ENCODE results near the gene COX6B2. TPM values are rescaled to one million over a fixed set of nuclear protein-coding genes. Genes with fewer than 3 reads are reported as not detected.
"Not testable (repeated sequence)": the region's sequence is repeated elsewhere in the genome, so short reads cannot be mapped to it uniquely, and the experiment has no call there.

COX6B2 gene
- polyA plus RNA-seq, 4 donors: 0.45 to 1.5 (median 0.72) TPM

DNA sequence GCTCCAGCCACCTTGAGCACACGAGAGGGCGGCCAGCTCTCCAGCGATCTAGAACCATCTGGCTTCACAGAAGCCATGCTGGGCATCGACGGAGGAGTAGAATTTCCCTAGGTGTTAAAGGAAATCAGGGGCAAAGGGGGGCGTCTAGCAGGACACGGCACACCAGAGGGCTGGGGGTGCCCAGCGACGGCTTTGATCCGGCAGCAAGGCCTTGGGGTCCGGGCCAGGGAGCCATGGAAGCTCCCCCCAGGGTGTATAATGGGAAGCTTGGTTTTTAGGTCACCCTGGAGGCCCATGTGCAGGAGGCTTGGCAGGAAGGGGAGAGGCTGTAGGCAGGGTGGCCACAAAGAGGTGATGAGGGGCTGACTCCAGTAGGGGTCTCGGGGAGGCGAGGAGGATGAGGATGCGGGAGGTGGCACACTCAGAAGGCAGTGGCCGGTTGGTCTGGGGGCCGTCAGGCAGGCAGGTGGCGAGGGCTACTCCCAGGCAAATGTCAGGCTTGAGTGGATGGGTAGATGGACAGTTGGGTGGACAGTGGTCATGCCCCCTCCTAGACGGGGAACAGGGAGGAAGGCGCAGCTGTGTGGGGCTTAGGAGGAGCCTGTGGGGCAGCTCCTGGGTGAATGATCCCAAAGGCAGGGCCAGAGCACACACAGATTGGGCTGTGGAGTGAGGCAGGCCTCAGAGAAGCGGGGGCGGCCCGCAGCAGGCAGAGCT lies 9.3 kb downstream of the COX6B2 start:
- DNase-seq (ENCODE audit: low read depth in 4 of 4, low spot score in 3 of 4): no peak

DNA sequence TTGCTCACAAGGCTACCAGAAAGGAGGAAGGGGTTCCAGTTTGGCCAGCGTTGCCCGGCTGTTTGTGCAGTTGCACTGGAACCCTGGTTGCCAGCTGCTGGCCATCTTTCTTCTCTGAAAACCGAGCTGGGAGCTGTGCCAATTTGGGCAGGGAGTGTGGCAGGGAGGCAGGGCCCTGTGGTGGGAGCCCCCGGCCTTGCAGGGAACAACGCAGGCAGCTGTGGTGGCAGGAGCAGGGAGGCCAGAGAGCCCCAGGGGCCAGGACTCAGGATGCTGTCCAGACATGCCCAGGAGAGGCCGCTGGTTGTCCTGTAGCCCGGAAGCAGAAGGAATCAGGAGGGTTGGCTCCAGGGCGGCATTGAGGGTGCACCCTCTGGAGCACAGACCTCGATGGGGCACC lies 10.1 kb downstream of the COX6B2 start:
- no peak for DNase-seq (ENCODE audit: low read depth in 4 of 4, low spot score in 3 of 4)

DNA sequence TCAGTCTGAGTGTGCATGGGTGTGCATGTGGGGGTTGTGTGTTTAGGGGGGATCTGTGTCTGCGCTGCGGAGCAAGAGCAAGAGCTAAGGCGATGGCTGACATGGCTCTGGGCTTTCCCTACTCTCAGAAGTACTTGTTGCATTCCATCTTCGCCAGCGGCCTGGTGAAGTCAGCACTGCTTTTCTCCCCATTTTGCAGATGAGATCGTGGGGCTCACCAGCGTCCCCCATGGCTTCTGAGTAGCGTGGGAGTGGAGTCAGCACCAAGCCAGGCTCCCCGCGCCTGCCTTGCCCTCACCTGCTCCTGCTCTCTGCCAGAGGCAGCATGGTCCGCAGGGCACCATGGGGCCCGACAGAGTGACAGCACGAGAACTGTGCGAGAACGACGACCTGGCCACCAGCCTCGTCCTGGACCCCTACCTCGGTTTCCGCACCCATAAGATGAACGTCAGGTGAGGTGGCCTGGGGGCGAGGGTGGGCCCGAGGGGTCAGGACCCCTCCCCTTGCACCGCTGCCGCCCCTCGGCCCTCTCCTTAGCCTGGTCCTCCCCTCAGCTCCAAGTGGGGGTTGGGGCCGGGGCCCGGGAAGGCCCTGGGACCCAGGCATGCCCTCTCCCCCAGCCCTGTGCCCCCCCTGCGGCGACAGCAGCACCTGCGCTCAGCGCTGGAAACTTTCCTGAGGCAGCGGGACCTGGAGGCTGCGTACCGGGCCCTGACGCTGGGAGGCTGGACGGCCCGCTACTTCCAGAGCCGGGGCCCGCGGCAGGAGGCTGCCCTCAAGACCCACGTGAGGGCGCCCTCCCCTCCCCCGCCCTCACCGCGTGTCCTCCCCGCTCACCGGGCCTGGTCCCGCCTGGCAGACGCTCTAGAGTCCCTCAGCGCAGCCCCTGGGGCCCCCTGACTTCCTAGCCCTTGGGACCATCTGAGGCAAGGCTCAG lies 12.7 kb downstream of the COX6B2 start:
- DNase-seq (ENCODE audit: low read depth in 4 of 4, low spot score in 3 of 4): no peak

DNA sequence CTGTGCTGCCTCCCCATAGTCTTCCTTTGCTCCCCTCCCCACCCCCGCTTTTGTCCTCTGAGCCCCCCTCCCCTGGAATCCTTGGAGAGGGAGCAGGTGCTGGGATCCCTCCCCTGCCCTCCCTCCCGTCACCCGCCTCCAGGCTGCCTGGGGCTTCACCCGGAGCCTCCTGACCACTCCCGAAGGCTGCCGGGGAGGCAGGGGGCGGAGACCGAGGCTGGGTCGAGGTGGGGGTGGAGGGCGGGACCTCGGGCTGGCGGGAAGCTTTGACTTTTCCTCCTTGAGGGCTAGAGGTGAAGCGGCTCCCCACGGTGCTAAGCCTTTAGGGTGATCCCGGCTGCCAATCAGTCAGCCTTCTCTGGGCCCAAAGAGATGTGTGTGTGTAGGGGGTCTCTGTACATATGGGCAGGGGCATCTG lies 13.3 kb downstream of the COX6B2 start:
- DNase-seq (ENCODE audit: low read depth in 4 of 4, low spot score in 3 of 4): no peak

DNA sequence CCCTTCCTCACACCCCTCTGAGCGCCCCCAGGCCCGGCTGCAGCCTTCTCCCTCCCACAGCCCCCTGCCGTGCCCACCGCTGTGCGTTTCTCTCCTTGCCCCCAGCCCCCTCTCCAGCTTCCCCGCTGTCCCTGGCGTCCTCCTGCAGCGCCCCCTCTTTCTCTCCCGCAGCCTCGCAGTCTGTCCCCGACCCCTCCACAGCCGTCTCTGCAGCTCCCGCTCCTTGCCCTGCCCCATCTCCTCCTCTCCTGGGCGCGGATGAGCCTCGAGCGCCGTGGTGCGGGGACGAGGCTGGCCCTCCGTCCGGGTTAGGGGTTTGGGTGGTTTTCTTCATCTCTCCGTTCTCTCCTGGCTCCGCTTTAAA lies 13.8 kb downstream of the COX6B2 start:
- no peak for DNase-seq (ENCODE audit: low read depth in 4 of 4, low spot score in 3 of 4)

DNA sequence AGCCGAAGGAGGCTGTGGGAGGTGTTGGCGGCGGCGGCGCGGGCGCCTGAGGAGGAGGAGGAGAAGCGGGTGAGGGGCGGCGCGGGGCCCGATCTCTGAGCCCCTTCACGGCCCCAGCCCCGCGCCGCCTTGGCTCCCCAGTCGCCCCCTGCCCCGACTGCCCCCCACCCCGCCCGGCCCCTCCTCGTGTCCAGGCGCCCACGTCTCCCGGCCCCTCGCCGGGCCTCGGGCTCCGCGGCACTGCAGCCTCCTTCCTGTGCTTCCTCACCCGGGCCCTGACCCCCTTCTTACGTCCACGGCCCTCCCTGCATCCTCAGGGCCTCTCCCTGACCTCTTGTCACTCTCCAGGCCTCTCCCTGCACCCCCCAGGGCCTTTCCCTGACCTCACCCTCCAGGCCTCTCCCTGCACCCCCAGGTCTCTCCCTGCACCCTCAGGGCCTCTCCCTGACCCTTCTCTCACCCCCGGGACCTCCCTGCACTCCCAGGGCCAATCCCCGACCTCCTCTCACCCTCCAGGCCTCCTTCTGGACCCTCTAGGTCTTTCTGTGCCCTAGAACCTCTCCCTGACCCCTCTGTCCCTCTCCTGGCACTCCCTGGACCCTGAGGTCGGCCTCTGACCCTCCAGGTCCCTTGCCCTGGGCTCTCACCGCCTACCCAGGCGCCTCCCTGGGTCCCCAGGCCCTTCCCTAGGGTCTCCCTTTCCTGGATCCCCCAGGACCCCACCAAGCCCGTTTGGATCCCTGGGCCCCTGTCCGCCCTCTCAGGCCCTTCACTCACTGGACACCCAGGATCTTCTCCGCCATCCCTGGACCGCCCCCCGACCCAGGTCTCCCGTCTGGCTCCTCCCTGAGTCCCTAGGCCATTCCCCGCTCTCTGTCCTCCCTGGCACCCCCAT lies 14.4 kb downstream of the COX6B2 start:
- DNase-seq (ENCODE audit: low read depth in 4 of 4, low spot score in 3 of 4): no peak

DNA sequence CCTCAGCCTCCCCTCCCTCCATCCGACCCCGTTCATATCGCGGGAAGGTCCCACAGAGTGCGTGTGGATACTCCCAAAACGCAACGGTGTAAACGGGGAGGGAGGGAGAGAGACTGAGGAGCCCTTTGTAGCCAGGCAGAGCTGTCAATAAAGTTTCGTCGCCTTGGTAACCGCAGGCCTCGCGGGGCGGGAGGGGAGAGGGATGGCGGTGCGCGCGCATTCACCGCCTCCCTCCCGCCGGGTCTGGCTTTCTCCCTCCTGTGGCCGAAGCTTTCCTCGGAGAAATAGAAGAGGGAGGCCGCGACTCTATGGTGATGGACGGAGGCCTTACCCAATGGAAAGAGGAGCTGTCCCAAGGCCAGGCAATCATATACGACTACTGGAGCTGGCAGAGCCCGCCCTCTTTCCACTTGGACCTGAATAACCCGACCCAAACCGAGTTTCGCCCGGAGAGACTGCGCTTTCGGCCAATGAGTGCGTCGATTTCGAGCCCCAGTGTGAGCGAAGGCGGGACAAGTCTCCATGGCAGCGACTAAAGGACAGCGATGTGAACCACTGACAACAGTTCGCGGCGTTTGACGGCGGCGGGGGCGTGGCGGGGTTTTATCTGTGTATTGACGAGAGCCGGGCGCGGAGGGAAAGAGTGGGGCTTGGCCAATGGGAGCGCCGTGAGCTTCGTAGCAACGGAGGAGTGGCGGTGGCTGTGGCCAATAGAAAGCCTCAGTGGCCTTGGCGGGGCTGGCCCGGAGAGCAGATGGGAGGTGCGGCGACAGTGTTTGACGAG lies 15.2 kb downstream of the COX6B2 start, which contains the start of gene KMT5C:
Gene KMT5C, plus strand, starts transcription at position 772 of the 784 bp plus-strand sequence. CDS start 2,061 bp downstream, outside the sequence.
- DNase-seq (ENCODE audit: low read depth in 4 of 4, low spot score in 3 of 4): peak; percentile 100

DNA sequence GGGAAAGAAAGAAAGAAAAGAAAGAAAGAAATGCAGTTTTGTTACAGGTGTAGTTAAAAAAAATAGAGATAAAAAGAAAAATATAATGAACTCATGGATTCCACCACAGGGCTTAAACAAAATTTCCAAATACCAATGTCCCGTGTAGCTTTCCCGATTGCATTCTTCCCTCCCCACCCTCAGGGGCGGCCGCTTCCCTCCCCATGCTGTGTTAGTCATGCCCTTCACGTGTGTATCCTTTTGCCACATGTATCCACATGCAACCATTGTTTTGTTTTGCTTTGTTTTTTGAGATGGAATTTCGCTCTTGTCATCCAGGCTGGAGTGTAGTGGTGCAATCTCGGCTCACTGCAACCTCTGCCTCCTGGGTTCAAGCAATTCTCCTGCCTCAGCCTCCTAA lies 18.4 kb downstream of the COX6B2 start:
- no peak for DNase-seq (ENCODE audit: low read depth in 4 of 4, low spot score in 3 of 4)

DNA sequence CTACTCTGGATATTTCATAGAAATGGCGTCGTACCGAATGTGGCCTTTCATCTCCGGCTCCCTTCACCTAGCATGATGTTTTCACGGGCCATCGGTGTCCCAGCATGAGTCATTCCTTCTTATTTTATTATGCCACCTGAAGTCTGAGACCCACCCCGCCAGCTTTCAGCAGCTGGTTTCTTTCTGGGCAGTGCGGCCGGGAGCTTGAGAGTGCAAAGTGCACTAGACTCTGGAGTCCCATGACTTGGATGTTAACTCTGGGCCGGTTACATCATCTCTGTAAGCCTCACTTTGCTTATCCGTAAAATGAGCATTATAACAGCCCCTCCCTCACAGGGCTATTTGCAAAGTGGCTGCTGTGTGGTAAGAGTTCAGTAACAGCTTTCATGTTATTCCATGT lies 20.6 kb downstream of the COX6B2 start:
- DNase-seq (ENCODE audit: low read depth in 4 of 4, low spot score in 3 of 4): no peak

DNA sequence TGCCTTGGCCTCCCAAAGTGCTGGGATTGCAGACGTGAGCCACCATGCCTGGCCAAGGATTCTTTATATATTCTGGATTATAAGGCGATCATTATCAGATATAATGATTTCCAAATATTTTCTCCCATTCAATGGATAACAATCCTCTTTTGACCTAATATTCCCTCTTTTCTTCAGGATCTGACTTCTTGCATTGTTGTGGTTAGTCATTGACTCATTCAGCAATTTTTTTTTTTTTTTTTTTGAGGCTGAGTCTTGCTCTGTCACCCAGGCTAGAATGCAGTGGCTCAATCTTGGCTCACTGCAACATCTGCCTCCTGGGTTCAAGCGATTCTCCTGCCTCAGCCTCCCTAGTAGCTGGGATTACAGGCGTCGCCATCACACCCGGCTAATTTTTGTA lies 24.7 kb downstream of the COX6B2 start:
- not testable (repeated sequence) for DNase-seq (ENCODE audit: low read depth in 4 of 4, low spot score in 3 of 4)

DNA sequence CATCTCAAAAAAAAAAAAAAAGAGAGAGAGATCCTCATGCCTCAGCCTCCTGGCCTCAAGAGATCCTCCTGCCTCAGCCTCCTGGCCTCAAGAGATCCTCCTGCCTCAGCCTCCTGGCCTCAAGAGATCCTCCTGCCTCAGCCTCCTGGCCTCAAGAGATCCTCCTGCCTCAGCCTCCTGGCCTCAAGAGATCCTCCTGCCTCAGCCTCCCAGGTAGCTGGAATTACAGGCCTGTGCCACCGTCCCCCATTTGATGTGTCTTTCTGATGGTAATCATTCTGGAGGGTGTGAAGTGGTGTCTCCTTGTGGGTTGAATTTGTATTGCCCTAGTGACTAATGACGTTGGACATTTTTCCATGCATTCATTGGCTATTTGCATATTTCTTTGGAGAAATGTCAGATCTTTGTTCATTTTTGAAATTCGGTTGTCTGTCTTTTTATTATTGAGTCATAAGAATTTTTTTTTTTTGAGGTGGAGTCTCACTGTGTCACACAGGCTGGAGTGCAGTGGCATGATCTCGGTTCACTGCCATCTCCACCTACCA lies 25.7 kb downstream of the COX6B2 start:
- not testable (repeated sequence) for DNase-seq (ENCODE audit: low read depth in 4 of 4, low spot score in 3 of 4)

DNA sequence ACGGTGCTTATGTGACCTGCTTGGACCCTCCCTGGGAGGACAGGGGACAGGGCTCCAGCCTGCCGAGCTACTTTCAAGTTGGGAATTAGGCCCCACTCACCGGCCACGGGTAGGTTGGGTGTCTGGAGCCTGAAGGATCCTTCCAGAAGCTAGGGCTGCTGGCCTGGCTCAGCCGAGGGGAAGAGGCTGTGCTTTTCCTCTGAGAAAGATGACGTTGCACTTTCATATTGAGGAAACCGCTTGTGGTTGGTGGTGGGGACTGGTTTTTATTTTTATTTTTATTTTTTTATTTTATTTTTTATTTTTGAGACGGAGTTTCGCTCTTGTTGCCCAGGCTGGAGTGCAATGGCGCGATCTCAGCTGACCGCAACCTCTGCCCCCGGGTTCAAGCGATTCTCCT lies 29.3 kb downstream of the COX6B2 start, which contains the start of gene TMEM150B:
Gene TMEM150B, minus strand, starts transcription at position 170 of the 400 bp plus-strand sequence. CDS start 4,305 bp downstream, outside the sequence.
- DNase-seq (ENCODE audit: low read depth in 4 of 4, low spot score in 3 of 4): no peak

DNA sequence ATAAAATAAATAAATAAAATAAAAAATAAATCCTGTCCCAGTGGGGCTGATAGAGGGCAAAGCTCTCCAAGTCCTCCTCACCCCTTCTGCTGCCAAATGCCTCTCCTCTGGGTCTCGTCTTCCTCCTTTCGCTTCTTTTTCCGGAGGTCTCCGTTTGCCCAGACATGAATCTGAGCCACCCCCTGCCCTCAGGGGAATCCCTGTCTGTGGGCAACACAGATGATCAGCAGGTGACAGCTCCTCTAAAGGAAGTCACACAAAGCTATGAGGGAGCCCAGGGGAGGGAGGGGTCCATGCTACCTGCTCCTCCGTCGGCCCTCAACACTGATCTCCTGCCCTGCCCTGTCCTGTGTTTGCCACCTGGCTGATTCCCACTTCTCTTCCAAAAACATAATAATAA lies 29.9 kb downstream of the COX6B2 start:
- DNase-seq (ENCODE audit: low read depth in 4 of 4, low spot score in 3 of 4): no peak

DNA sequence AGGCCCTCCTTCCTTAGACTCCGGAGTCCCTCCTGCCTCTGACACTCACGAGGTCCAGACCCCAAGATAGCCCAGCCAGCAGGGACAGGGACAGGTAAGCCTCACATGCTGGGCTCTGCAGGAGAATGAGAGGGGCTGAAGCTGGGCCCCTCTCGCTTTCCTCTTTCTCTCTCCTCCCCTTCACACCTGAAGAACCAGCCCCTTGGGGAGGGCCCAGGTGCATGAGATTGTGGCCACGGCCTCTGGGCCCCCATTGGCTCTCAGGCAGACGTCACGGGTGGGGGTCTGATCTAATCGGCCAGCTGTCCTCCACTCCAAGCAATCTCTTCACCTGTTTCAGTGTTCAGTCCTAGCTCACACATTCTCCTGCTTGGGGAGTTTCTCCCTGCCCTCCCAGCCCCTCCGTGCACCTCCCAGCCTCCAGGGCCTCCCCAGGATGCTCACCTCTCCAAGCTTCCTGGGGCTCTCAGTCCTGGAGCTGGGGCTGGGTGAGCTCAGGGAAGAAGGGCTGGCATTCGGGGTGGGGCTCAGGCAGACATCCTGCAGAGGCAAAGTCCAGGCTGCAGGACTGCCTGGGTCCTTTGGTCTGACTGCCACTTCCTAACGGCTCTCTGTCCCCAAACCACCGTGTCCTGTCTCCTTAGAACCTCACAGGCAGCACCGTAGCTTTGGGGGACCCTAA lies 32.2 kb downstream of the COX6B2 start:
- no peak for DNase-seq (ENCODE audit: low read depth in 4 of 4, low spot score in 3 of 4)

DNA sequence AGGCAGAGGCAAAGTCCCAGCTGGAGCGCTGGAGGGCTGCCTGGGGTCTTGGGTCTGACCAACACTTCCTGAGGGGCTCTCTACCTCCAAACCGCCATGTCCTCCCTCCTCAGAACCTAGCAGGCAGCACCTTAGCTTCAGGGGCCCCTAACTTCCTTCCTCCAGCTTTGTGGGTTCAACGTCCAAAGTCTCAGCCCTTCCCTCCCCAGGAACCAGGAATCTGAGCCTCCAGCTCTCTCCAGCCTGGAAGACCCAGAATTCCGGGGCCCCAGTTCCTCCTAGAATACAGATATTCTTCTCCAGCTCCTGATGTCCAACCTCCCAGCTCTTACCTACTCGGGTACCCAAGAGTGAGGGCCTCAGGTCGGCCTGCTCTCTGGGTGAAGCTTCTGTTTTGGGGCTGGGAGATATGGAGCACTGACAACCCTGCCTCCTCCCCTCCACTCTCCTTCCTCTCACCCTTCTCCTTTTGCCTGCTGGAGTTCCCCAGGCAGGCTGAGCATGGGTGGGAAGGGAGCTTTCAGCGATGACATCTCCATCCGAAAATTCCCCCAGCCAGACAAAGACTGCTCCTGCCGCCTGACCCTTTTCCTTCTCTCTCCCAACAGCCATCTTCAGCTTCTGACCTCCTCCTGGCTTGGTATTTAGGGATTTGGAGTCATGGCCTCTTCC lies 32.9 kb downstream of the COX6B2 start:
- no peak for DNase-seq (ENCODE audit: low read depth in 4 of 4, low spot score in 3 of 4)

DNA sequence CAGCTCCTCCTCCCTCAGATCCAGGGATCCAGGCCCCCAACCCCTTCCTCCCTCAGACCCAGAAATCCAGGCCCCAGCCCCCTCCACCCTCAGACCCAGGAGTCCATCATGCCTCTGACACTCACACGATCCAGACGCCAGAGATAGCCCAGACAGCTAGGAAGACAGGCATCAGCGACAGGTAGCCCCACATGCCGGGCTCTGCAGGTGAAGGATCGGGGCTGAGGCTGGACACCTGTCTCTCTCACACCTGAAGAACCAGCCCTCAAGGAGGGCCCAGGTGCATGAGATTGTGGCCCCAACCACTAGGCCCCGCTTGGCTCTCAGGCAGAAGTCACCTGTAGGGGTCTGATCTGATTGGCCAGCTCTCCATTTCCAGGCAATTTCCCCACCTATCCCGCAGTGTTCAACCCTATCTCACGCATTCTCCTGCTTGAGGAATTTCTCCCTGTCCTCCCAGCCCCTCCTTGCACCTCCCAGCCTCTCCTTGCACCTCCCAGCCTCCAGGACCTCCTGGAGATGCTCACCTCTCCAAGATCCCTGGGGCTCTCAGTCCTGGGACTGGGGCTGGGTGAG lies 33.6 kb downstream of the COX6B2 start:
- DNase-seq (ENCODE audit: low read depth in 4 of 4, low spot score in 3 of 4): no peak

DNA sequence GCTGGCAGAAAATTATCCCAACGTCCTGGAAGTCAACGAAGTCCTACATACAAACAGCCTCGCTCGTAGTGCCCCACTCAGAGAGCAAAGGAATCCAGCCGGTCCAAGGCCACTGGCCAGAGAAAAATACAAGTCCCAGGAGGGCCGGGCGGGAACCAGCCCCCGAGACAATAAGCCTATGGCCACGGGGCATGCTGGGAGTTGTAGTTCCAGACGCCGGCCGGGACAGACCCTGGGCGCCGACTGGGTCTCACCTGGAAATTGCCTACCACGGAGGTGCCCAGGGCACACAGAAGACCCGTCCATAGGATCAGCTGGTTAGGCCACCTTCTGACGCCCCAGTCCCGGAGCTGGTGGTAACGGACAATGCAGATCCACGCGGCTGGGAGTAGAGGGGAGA lies 34.7 kb downstream of the COX6B2 start:
- no peak for DNase-seq (ENCODE audit: low read depth in 4 of 4, low spot score in 3 of 4)

DNA sequence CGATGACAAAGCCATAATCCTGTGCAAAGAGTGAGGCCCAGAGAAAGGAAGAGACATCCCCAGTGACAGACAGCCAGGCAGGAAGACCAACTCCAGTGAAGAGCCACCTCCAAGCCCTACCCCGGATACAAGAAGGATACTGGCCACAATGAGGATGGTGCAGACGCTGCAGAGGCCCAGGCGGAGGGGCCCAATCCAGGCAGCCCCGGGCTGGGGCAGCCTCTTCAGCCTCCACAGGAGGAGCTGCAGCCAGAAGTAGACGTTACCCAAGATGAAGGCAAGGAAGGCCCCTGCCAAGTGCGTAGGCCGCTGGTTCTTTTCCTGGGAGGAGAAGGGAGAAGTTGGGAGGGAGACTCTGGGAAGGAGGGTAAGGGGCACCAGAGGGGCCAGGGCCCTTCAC lies 37.9 kb downstream of the COX6B2 start:
- no peak for DNase-seq (ENCODE audit: low read depth in 4 of 4, low spot score in 3 of 4)

Data from right renal pelvis (tissue), 4 donors.